Mesendoderm (in vitro differentiated cells): ENCODE measurements around the gene CMC2.

ENCODE experiments used
- DNase-seq: peaks from one replicate; pipeline ENCODE4 v3.0.0; 2013
- H2AK5ac ChIP-seq: 2 replicates; pipeline ENCODE4 v1.6.1; 2013; ENCODE audit warnings: low read length, inconsistent platforms
- H2BK120ac ChIP-seq: 2 replicates; pipeline ENCODE4 v1.6.1; 2013; ENCODE audit warnings: low read depth, mild to moderate bottlenecking, low read length, moderate library complexity, mixed read lengths
- H2BK15ac ChIP-seq: replicated peaks from 2 replicates; pipeline ENCODE4 v1.6.1; 2013; ENCODE audit warnings: low read depth, mild to moderate bottlenecking, moderate library complexity
- H2BK5ac ChIP-seq: 2 replicates; pipeline ENCODE4 v1.6.1; 2013; ENCODE audit warnings: low read length, inconsistent platforms
- H3K18ac ChIP-seq: 2 replicates; pipeline ENCODE4 v1.6.1; 2013; ENCODE audit warnings: mild to moderate bottlenecking, low read length, mixed read lengths
- H3K23ac ChIP-seq: one replicate; pipeline ENCODE4 v1.6.1; 2013; ENCODE audit warnings: low read length
- H3K27ac ChIP-seq: 2 replicates; pipeline ENCODE4 v1.5.1; 2013; ENCODE audit warnings: low read depth, mild to moderate bottlenecking, inconsistent platforms, low read length, moderate library complexity
- H3K27me3 ChIP-seq: 2 replicates; pipeline ENCODE4 v1.6.1; 2013; ENCODE audit warnings: low read length, control low read depth, mild to moderate bottlenecking, inconsistent platforms; ENCODE audit not compliant: insufficient read depth, poor library complexity
- H3K36me3 ChIP-seq: 2 replicates; pipeline ENCODE4 v1.6.1; 2013; ENCODE audit warnings: low read length, inconsistent platforms; ENCODE audit not compliant: control insufficient read depth, insufficient read depth
- H3K4ac ChIP-seq: one replicate; pipeline ENCODE4 v1.6.1; 2013; ENCODE audit warnings: low read depth, mild to moderate bottlenecking, low read length, moderate library complexity
- H3K4me1 ChIP-seq: 2 replicates; pipeline ENCODE4 v1.6.1; 2013; ENCODE audit warnings: low read depth, low read length, inconsistent platforms; ENCODE audit not compliant: control insufficient read depth
- H3K4me2 ChIP-seq: 2 replicates; pipeline ENCODE4 v1.6.1; 2013; ENCODE audit warnings: low read length
- H3K4me3 ChIP-seq: 2 replicates; pipeline ENCODE4 v1.5.1; 2013; ENCODE audit warnings: mild to moderate bottlenecking, low read length
- H3K56ac ChIP-seq: one replicate; pipeline ENCODE4 v1.6.1; 2013; ENCODE audit warnings: low read length
- H3K79me1 ChIP-seq: 2 replicates; pipeline ENCODE4 v1.6.1; 2013; ENCODE audit warnings: low read length, inconsistent platforms
- H3K79me2 ChIP-seq: 2 replicates; pipeline ENCODE4 v1.6.1; 2013; ENCODE audit warnings: mild to moderate bottlenecking, low read length; ENCODE audit not compliant: control insufficient read depth, insufficient read depth
- H3K9ac ChIP-seq: 2 replicates; pipeline ENCODE4 v1.6.1; 2013; ENCODE audit warnings: low read length, inconsistent platforms
- H4K5ac ChIP-seq: one replicate; pipeline ENCODE4 v1.6.1; 2013; ENCODE audit warnings: low read length
- H4K8ac ChIP-seq: one replicate; pipeline ENCODE4 v1.6.1; 2013; ENCODE audit warnings: low read depth, mild to moderate bottlenecking, control low read depth, low read length, moderate library complexity
- WGBS: extraction: QIAGEN DNeasy Blood & Tissue Kit; methylation state at CpG from one replicate; pipeline ENCODE4 v1.1.7; 2013; ENCODE audit warnings: low lambda C conversion rate, missing lambda C conversion rate; ENCODE audit not compliant: insufficient coverage; ENCODE audit errors: extremely low coverage; 5-methylcytosine and 5-hydroxymethylcytosine counted together

Gene CMC2

DNA sequence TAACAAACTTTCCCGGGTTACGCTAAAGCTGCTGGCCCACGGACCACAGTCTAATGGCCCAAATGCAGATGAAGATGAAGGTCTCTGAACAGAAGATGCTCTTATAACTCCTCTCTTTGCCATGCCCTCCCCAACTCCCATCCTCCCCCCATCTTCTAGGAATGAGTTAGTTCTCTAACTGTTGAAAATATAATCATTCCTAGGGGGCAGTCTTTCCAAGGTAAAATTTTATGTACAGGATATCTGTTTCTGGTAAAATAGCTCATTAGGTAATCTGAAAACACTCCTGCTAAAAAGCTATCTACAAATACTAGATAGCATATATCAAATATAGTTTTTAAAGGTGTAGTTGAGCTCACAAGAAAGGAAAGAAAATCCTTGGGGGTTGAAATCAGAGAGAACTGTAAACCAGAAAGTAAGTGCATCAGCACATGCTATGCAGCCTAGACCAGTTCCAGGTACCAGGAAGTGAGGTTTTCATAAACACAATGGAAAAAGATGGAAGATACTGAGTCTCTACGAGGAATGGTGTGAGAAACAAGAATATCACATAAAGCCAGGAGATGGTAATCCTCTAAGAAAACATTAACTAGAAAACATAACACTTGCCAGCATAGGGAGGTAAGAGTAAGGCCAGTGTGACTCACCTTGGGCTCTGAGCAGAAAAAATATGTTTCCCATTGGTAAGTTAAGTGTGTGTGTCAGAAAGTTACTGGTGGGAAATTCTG lies 38.1 kb downstream of the CMC2 start:
- Histone ChIP-seq H3K27me3 (no peaks in the 10 kb centered on the region), H3K18ac (no peak overlapping the region), H3K79me1 (no peaks in the 10 kb centered on the region), H2BK15ac (no peak overlapping the region), H3K4me2 (no peak overlapping the region), H3K4ac (no peak overlapping the region), H3K36me3 (no peaks in the 10 kb centered on the region), H4K5ac (no peak overlapping the region), H3K27ac (no peak overlapping the region), H3K9ac (no peak overlapping the region), H3K4me1 (no peaks in the 10 kb centered on the region), H3K79me2 (no peaks in the 10 kb centered on the region), H3K56ac (no peak overlapping the region), H4K8ac (no peak overlapping the region), H2AK5ac (no peak overlapping the region), H3K4me3 (no peak overlapping the region), H2BK120ac (no peak overlapping the region), H3K23ac (no peak overlapping the region), H2BK5ac (no peak overlapping the region)
- no CpG with 5 or more reads among the region's 4 CpGs for WGBS
- DNase-seq: no peak

DNA sequence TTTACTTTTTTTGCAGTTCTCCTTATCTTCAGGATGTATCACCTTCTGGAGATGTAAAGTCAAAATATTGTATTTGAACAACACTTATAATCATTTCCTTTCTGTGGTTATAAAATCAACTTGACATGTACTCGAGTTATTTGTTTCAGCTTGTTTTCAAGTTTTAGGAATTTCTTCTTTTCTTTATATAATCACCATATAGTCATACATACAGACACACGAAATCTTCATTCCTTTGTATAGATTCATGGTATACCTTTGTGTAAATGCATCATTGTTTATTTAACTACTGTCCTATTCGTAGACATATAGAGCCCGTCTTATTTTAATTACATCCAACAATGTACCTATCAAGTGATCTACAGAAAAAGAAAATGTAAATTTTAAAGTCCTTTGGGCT lies 40.1 kb downstream of the CMC2 start:
- H2BK120ac ChIP-seq: no peak overlapping the region
- H4K8ac ChIP-seq: no peak overlapping the region
- no peaks in the 10 kb centered on the region for H3K36me3 ChIP-seq
- H3K23ac ChIP-seq: no peak overlapping the region
- H3K4me2 ChIP-seq: no peak overlapping the region
- no peak overlapping the region for H2BK5ac ChIP-seq
- no peaks in the 10 kb centered on the region for H3K79me2 ChIP-seq
- no peak overlapping the region for H3K18ac ChIP-seq
- H4K5ac ChIP-seq: no peak overlapping the region
- no peak overlapping the region for H3K4me3 ChIP-seq
- no peak overlapping the region for H3K9ac ChIP-seq
- H3K4ac ChIP-seq: no peak overlapping the region
- H2BK15ac ChIP-seq: no peak overlapping the region
- WGBS: no CpG with 5 or more reads among the region's 4 CpGs
- no peak overlapping the region for H3K56ac ChIP-seq
- no peaks in the 10 kb centered on the region for H3K4me1 ChIP-seq
- H3K79me1 ChIP-seq: no peaks in the 10 kb centered on the region
- H2AK5ac ChIP-seq: no peak overlapping the region
- no peak for DNase-seq
- H3K27me3 ChIP-seq: no peaks in the 10 kb centered on the region
- H3K27ac ChIP-seq: no peak overlapping the region

DNA sequence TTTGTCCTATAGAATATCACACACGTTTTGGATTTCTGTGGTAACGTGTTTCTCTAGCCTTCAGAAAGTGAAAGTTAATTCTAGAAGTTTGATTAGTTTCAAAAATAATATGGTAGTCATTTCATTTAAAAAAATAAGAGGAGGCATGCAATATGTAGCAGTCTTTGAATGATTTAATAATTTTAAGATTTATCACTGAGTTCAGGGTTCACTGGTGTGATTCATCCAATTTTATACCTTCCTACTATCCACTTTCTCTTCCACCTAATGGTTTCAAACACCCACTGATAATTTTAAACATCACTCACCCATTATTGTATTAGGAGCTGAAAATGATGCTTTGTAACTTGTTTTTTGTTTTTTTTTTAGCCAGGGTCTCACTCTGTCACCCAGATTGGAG lies 42.3 kb downstream of the CMC2 start:
- Histone ChIP-seq H3K79me2 (no peaks in the 10 kb centered on the region), H3K36me3 (no peaks in the 10 kb centered on the region), H3K9ac (no peak overlapping the region), H3K18ac (no peak overlapping the region), H3K4me3 (no peak overlapping the region), H3K4me1 (no peaks in the 10 kb centered on the region), H2BK120ac (no peak overlapping the region), H2AK5ac (no peak overlapping the region), H3K27ac (no peak overlapping the region), H3K23ac (no peak overlapping the region), H3K4ac (no peak overlapping the region), H2BK5ac (no peak overlapping the region), H3K27me3 (no peaks in the 10 kb centered on the region), H3K79me1 (no peaks in the 10 kb centered on the region), H2BK15ac (no peak overlapping the region), H3K4me2 (no peak overlapping the region), H4K8ac (no peak overlapping the region), H3K56ac (no peak overlapping the region), H4K5ac (no peak overlapping the region)
- DNase-seq: no peak
- no CpG with 5 or more reads among the region's 2 CpGs for WGBS

DNA sequence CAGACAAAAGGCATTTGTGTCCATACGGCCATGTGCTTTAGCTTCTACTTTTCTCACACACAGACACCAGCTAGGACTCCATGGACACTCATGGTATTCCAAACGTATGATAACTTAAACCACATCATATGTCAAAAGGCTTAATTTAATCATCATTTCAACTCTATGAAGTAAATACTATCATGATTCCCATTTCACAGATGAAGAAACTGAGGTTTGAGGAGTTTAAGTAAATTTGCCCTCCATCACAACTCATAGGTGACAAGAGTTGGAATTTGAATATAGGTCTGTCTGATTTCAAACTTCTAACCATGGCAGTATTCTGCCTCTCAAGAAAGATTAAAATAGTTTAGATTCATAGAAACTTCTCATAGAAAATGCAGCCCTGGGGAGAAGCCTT lies 43.8 kb downstream of the CMC2 start:
- Histone ChIP-seq H3K4ac (no peak overlapping the region), H2AK5ac (no peak overlapping the region), H2BK120ac (no peak overlapping the region), H3K27me3 (no peaks in the 10 kb centered on the region), H2BK5ac (no peak overlapping the region), H3K56ac (no peak overlapping the region), H2BK15ac (no peak overlapping the region), H3K36me3 (no peaks in the 10 kb centered on the region), H3K79me1 (no peaks in the 10 kb centered on the region), H3K4me1 (no peaks in the 10 kb centered on the region), H4K8ac (no peak overlapping the region), H3K79me2 (no peaks in the 10 kb centered on the region), H4K5ac (no peak overlapping the region), H3K4me2 (no peak overlapping the region), H3K4me3 (no peak overlapping the region), H3K18ac (no peak overlapping the region), H3K9ac (no peak overlapping the region), H3K27ac (no peak overlapping the region), H3K23ac (no peak overlapping the region)
- WGBS: no CpG with 5 or more reads among the region's 2 CpGs
- no peak for DNase-seq

DNA sequence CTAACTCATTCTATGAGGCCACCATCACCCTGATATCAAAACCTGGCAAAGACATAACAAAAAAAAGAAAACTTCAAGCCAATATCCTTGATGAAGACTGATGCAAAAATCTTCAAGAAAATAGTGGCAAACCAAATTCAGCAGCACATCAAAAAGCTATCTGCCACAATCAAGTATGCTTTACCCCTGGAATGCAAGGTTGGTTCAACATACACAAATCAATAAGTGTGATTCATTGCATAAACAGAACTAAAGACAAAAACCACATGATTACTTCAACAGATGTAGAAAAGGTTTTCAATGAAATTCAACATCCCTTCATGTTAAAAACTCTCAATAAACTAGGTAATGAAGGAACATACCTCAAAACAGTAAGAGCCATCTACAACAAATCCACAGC lies 48.4 kb downstream of the CMC2 start:
- H3K4me1 ChIP-seq: no peaks in the 10 kb centered on the region
- H2BK15ac ChIP-seq: no peak overlapping the region
- H3K27ac ChIP-seq: no peak overlapping the region
- H2BK120ac ChIP-seq: no peak overlapping the region
- H3K79me2 ChIP-seq: no peaks in the 10 kb centered on the region
- no peak overlapping the region for H2AK5ac ChIP-seq
- H3K27me3 ChIP-seq: no peaks in the 10 kb centered on the region
- H3K4me3 ChIP-seq: no peak overlapping the region
- no peak overlapping the region for H3K56ac ChIP-seq
- no peak overlapping the region for H4K5ac ChIP-seq
- H3K4me2 ChIP-seq: no peak overlapping the region
- no peak overlapping the region for H3K9ac ChIP-seq
- H3K4ac ChIP-seq: no peak overlapping the region
- H2BK5ac ChIP-seq: no peak overlapping the region
- no peak for DNase-seq
- H3K36me3 ChIP-seq: no peaks in the 10 kb centered on the region
- H3K23ac ChIP-seq: no peak overlapping the region
- H3K79me1 ChIP-seq: no peaks in the 10 kb centered on the region
- no peak overlapping the region for H3K18ac ChIP-seq
- no peak overlapping the region for H4K8ac ChIP-seq

DNA sequence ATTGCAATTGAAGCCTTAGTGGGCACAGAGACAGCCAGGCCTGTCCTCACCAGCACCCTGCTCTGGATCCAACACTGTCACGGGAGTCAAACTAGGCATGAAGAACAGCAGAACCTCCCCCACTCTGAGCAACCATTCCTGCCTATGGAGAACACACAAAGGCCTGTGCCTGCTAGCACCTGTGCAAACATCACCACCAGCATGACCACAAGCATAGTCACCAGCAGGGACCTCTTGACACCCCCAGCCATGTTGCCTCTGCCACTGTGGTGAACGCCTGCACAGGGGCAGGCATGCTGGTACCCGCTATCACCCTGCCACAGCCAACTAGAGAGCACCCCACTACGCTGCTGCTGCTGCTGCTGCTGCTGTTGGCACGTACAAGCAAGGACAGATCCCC lies 51.7 kb downstream of the CMC2 start:
- Histone ChIP-seq H3K23ac (no peak overlapping the region), H4K5ac (no peak overlapping the region), H3K9ac (no peak overlapping the region), H3K79me2 (no peaks in the 10 kb centered on the region), H3K4me1 (no peaks in the 10 kb centered on the region), H3K27ac (no peak overlapping the region), H3K79me1 (no peaks in the 10 kb centered on the region), H3K4me2 (no peak overlapping the region), H3K36me3 (no peaks in the 10 kb centered on the region), H3K27me3 (no peaks in the 10 kb centered on the region), H2AK5ac (no peak overlapping the region), H2BK120ac (no peak overlapping the region), H3K56ac (no peak overlapping the region), H2BK5ac (no peak overlapping the region), H3K4me3 (no peak overlapping the region), H3K4ac (no peak overlapping the region), H4K8ac (no peak overlapping the region), H2BK15ac (no peak overlapping the region), H3K18ac (no peak overlapping the region)
- DNase-seq: no peak
- WGBS: no CpG with 5 or more reads among the region's 5 CpGs
